NT2/D1 (cell line): Measurements from ENCODE around the gene NOX3.

ENCODE experiments used
- SUZ12 ChIP-seq: IDR thresholded peaks from 2 replicates; pipeline ENCODE4 v1.6.1; 2011; ENCODE audit not compliant: insufficient read length, insufficient read depth; ENCODE audit errors: extremely low read depth
- YY1 ChIP-seq: IDR thresholded peaks from 2 replicates; pipeline ENCODE4 v1.6.1; 2011; ENCODE audit not compliant: insufficient read length, insufficient read depth

DNA sequence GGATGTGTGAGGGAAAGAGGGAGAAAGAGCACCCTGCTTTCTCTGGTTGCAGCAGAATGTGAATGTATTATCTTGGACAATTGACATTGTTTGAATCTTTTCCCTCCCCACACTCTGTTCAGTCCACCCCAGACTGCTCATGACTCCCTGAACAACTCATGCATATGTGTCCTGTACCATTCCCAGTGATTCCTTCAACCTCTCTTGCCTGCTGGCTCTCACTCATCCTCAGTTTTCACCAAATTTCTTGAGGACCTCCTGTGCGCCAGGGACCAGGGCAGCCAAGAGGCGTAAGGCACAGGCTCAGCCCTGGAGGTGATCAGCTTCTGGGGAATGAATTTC lies 5.4 kb downstream of the NOX3 start:
- TF ChIP-seq SUZ12 (no peak), YY1 (no peak)
